ENCODE results near the gene AK8.

The AK8 gene

GRCh38 chr9:132789719-132790118 lies 88.4 kb downstream of the AK8 start:
- no peaks in the 10 kb centered on the region for H3K9me3 ChIP-seq (ENCODE audit: insufficient read depth, low read length)
- TF ChIP-seq EZH2phosphoT487 (conservative IDR thresholded peaks at IDR 0.05; ENCODE audit: low read length), result no peak
- no peak for TF ChIP-seq CTCF (IDR thresholded peaks at IDR 0.05; ENCODE audit: insufficient read depth, low read length, poor library complexity, severe bottlenecking)
- H3K4me3 ChIP-seq (ENCODE audit: insufficient read depth, low read length, poor library complexity, severe bottlenecking), result no peak overlapping the region
- no peaks in the 10 kb centered on the region for H3K27me3 ChIP-seq (ENCODE audit: low read length)
- no peaks in the 10 kb centered on the region for H3F3A ChIP-seq (ENCODE audit: insufficient read depth)
- no peak overlapping the region for H2AFZ ChIP-seq (ENCODE audit: low read depth, low read length, severe bottlenecking)
- no peak overlapping the region for H3K27ac ChIP-seq (ENCODE audit: low read depth, low read length)
- no peak overlapping the region for H3K4me2 ChIP-seq (ENCODE audit: low read depth, low read length, poor library complexity, severe bottlenecking)
- no peak overlapping the region for H3K9ac ChIP-seq (ENCODE audit: low read length)
- H3K9me2 ChIP-seq (replicated peaks; ENCODE audit: insufficient read depth, low read length), result no peaks in the 10 kb centered on the region
- H3K36me3 ChIP-seq (ENCODE audit: low read length), result no peaks in the 10 kb centered on the region
- no peaks in the 10 kb centered on the region for H3K79me2 ChIP-seq (ENCODE audit: insufficient read depth, low read length)
- H4K20me1 ChIP-seq (ENCODE audit: low read depth, low read length), result no peaks in the 10 kb centered on the region

- H3K9me2 ChIP-seq (replicated peaks; ENCODE audit: insufficient read depth, low read length), result no peaks in the 10 kb centered on the region
Measured at GRCh38 chr9:132788378-132788777, 89.7 kb downstream of the AK8 start.

GRCh38 chr9:132787748-132788159 lies 90.3 kb downstream of the AK8 start:
- Histone ChIP-seq H3K9me3 (ENCODE audit: insufficient read depth, low read length) (no peaks in the 10 kb centered on the region), H3K79me2 (ENCODE audit: insufficient read depth, low read length) (no peaks in the 10 kb centered on the region), H3K36me3 (ENCODE audit: low read length) (no peaks in the 10 kb centered on the region), H3K4me2 (ENCODE audit: low read depth, low read length, poor library complexity, severe bottlenecking) (no peak overlapping the region), H3K27ac (ENCODE audit: low read depth, low read length) (no peak overlapping the region), H4K20me1 (ENCODE audit: low read depth, low read length) (no peaks in the 10 kb centered on the region), H3K9me2 (replicated peaks; ENCODE audit: insufficient read depth, low read length) (no peaks in the 10 kb centered on the region), H3K9ac (ENCODE audit: low read length) (no peak overlapping the region), H3F3A (ENCODE audit: insufficient read depth) (no peaks in the 10 kb centered on the region), H3K4me3 (ENCODE audit: insufficient read depth, low read length, poor library complexity, severe bottlenecking) (no peak overlapping the region), H2AFZ (ENCODE audit: low read depth, low read length, severe bottlenecking) (no peak overlapping the region), H3K27me3 (ENCODE audit: low read length) (no peaks in the 10 kb centered on the region)
- TF ChIP-seq EZH2phosphoT487 (conservative IDR thresholded peaks at IDR 0.05; ENCODE audit: low read length) (no peak), CTCF (IDR thresholded peaks at IDR 0.05; ENCODE audit: insufficient read depth, low read length, poor library complexity, severe bottlenecking) (no peak)

More at GRCh38 chr9:132788378-132788777, 89.7 kb downstream of the AK8 start:
- H3K79me2 ChIP-seq (ENCODE audit: insufficient read depth, low read length), result no peaks in the 10 kb centered on the region
- H3K36me3 ChIP-seq (ENCODE audit: low read length), result no peaks in the 10 kb centered on the region
- no peak overlapping the region for H3K4me3 ChIP-seq (ENCODE audit: insufficient read depth, low read length, poor library complexity, severe bottlenecking)
- no peak overlapping the region for H3K9ac ChIP-seq (ENCODE audit: low read length)
- H3K9me3 ChIP-seq (ENCODE audit: insufficient read depth, low read length), result no peaks in the 10 kb centered on the region
- no peaks in the 10 kb centered on the region for H4K20me1 ChIP-seq (ENCODE audit: low read depth, low read length)
- H3K27ac ChIP-seq (ENCODE audit: low read depth, low read length), result no peak overlapping the region
- H3F3A ChIP-seq (ENCODE audit: insufficient read depth), result no peaks in the 10 kb centered on the region
- H3K4me2 ChIP-seq (ENCODE audit: low read depth, low read length, poor library complexity, severe bottlenecking), result no peak overlapping the region
- H2AFZ ChIP-seq (ENCODE audit: low read depth, low read length, severe bottlenecking), result no peak overlapping the region
- no peaks in the 10 kb centered on the region for H3K27me3 ChIP-seq (ENCODE audit: low read length)
- TF ChIP-seq EZH2phosphoT487 (conservative IDR thresholded peaks at IDR 0.05; ENCODE audit: low read length), result no peak
- no peak for TF ChIP-seq CTCF (IDR thresholded peaks at IDR 0.05; ENCODE audit: insufficient read depth, low read length, poor library complexity, severe bottlenecking)
